Liver (tissue), 9 donors: Measurements from ENCODE around the gene SNX19. TPM values are rescaled to one million over a fixed set of nuclear protein-coding genes. Genes with fewer than 3 reads are reported as not detected.

Experiments
- DNase-seq: peaks from one replicate; pipeline ENCODE4 v3.0.0-alpha.2; 2017; ENCODE audit warnings: low spot score
- H3K27ac ChIP-seq, 2 donors: one replicate each; pipeline ENCODE4 v1.7.0; 2013; ENCODE audit warnings: inconsistent platforms in 2 of 2, low read length in 2 of 2, control low read depth in 1 of 2, low read depth in 1 of 2, mild to moderate bottlenecking in 1 of 2
- H3K27me3 ChIP-seq, 4 donors: one replicate each; pipeline versions ENCODE4 v1.6.1 to v1.7.0; 2013; ENCODE audit warnings: low read length in 3 of 4, inconsistent platforms in 1 of 4, mild to moderate bottlenecking in 1 of 4, moderate library complexity in 1 of 4; ENCODE audit not compliant: control insufficient read depth in 4 of 4, insufficient read depth in 4 of 4
- H3K36me3 ChIP-seq, 4 donors: one replicate each; pipeline versions ENCODE4 v1.6.1 to v1.7.0; 2013; ENCODE audit warnings: low read length in 3 of 4, mild to moderate bottlenecking in 3 of 4, low read depth in 1 of 4, moderate library complexity in 1 of 4; ENCODE audit not compliant: control insufficient read depth in 4 of 4, insufficient read depth in 3 of 4
- H3K4me1 ChIP-seq, 4 donors: one replicate each; pipeline versions ENCODE4 v1.6.1 to v1.7.0; 2013; ENCODE audit warnings: low read length in 3 of 4, mild to moderate bottlenecking in 3 of 4, moderate library complexity in 1 of 4; ENCODE audit not compliant: control insufficient read depth in 4 of 4, insufficient read depth in 4 of 4
- H3K4me3 ChIP-seq, 3 donors: one replicate each; pipeline versions ENCODE4 v1.6.1 to v1.7.0; 2013; ENCODE audit warnings: low read length in 3 of 3, control low read depth in 1 of 3, low read depth in 1 of 3, mild to moderate bottlenecking in 1 of 3
- H3K9ac ChIP-seq, 2 donors: one replicate each; pipeline ENCODE4 v1.7.0; 2013; ENCODE audit warnings: low read length in 2 of 2, mild to moderate bottlenecking in 2 of 2, moderate library complexity in 2 of 2, control low read depth in 1 of 2, low read depth in 1 of 2
- H3K9me3 ChIP-seq, 4 donors: one replicate each; pipeline versions ENCODE4 v1.6.1 to v1.7.0; 2013; ENCODE audit warnings: low read length in 3 of 4; ENCODE audit not compliant: control insufficient read depth in 4 of 4
- ATF3 ChIP-seq: IDR thresholded peaks from 2 replicates; pipeline ENCODE4 v1.6.1; 2016; ENCODE audit warnings: antibody characterized with exemption
- CTCF ChIP-seq: fragments of 150-350 bp; IDR thresholded peaks from 2 replicates; pipeline ENCODE4 v1.5.1; 2017; ENCODE audit warnings: improper control_type of control experiment, low read depth, low read length; ENCODE audit not compliant: missing input control
- EGR1 ChIP-seq, 2 donors: IDR thresholded peaks; 2 replicates each; pipeline ENCODE4 v1.6.1; 2016 to 2018; ENCODE audit warnings: antibody characterized with exemption in 2 of 2, low read depth in 2 of 2
- FOXA1 ChIP-seq: IDR thresholded peaks from 2 replicates; pipeline ENCODE4 v1.6.1; 2016; ENCODE audit warnings: antibody characterized with exemption
- FOXA2 ChIP-seq: IDR thresholded peaks from 2 replicates; pipeline ENCODE4 v1.6.1; 2016; ENCODE audit warnings: antibody characterized with exemption
- GABPA ChIP-seq, 2 donors: IDR thresholded peaks in 1 of 2; conservative IDR thresholded peaks in 1 of 2; 2 replicates each; pipeline ENCODE4 v1.6.1; 2016; ENCODE audit warnings: antibody characterized with exemption in 2 of 2, mild to moderate bottlenecking in 1 of 2, moderate library complexity in 1 of 2
- HNF4A ChIP-seq, 2 donors: conservative IDR thresholded peaks; 2 replicates each; pipeline ENCODE4 v1.6.1; 2016; ENCODE audit warnings: antibody characterized with exemption in 2 of 2, mild to moderate bottlenecking in 2 of 2
- HNF4G ChIP-seq: IDR thresholded peaks from 2 replicates; pipeline ENCODE4 v1.6.1; 2016; ENCODE audit warnings: antibody characterized with exemption
- JUND ChIP-seq, 2 donors: IDR thresholded peaks; 2 replicates each; pipeline ENCODE4 v1.6.1; 2016; ENCODE audit warnings: antibody characterized with exemption in 2 of 2
- MAX ChIP-seq: IDR thresholded peaks from 2 replicates; pipeline ENCODE4 v1.6.1; 2016; ENCODE audit warnings: antibody characterized with exemption
- NR2F2 ChIP-seq: IDR thresholded peaks from 2 replicates; pipeline ENCODE4 v1.6.1; 2016; ENCODE audit warnings: antibody characterized with exemption
- RAD21 ChIP-seq, 2 donors: IDR thresholded peaks; 2 replicates each; pipeline ENCODE4 v1.6.1; 2016; ENCODE audit warnings: antibody characterized with exemption in 2 of 2, mild to moderate bottlenecking in 2 of 2
- REST ChIP-seq: IDR thresholded peaks from 2 replicates; pipeline ENCODE4 v1.6.1; 2016; ENCODE audit warnings: antibody characterized with exemption, mild to moderate bottlenecking
- RXRA ChIP-seq, 2 donors: IDR thresholded peaks; 2 replicates each; pipeline ENCODE4 v1.6.1; 2017 to 2018; ENCODE audit warnings: antibody characterized with exemption in 2 of 2, mild to moderate bottlenecking in 1 of 2
- SP1 ChIP-seq: IDR thresholded peaks from 2 replicates; pipeline ENCODE4 v1.6.1; 2018; ENCODE audit warnings: antibody characterized with exemption, mild to moderate bottlenecking
- TAF1 ChIP-seq: conservative IDR thresholded peaks from 2 replicates; pipeline ENCODE4 v1.6.1; 2016; ENCODE audit warnings: antibody characterized with exemption, mild to moderate bottlenecking
- YY1 ChIP-seq: IDR thresholded peaks from 2 replicates; pipeline ENCODE4 v1.6.1; 2016; ENCODE audit warnings: antibody characterized with exemption, mild to moderate bottlenecking
- ZBTB33 ChIP-seq: IDR thresholded peaks from 2 replicates; pipeline ENCODE4 v1.6.1; 2016; ENCODE audit warnings: antibody characterized with exemption
- WGBS: extraction: QIAGEN DNeasy Blood & Tissue Kit; methylation state at CpG from one replicate; pipeline ENCODE4 v1.1.7; 2013; 5-methylcytosine and 5-hydroxymethylcytosine counted together
- polyA plus RNA-seq, 2 donors: library from polyadenylated mRNA; stranded (reverse) in 1 of 2; unstranded in 1 of 2; fragments of 200-250 nt in 1 of 2; fragments of >200 nt in 1 of 2; fragmentation: Nextera tagmentation in 1 of 2; extraction: Ambion mirVana in 1 of 2; gene quantifications; one replicate each; pipeline versions ENCODE4 v1.2.1 to v1.2.3, GENCODE V29; 2013 to 2015
- total RNA-seq, 2 donors: library from RNA; depleted of rRNA; stranded (reverse); fragments of >200 nt; gene quantifications; one replicate each; pipeline ENCODE4 v1.2.3, GENCODE V29; 2014
- donor health status: healthy.
- donor health status: healthy.
- donor health status: healthy.
- donor health status: healthy.
- donor health status: healthy.

Gene SNX19
- total and polyA plus RNA-seq, 4 donors, result 16.5 to 94.5 (median 32.7) TPM

GRCh38 chr11:130839981-130840666 is 76.2 kb downstream of the SNX19 start:
- TF ChIP-seq JUND (IDR thresholded peaks at IDR 0.05), result no peak
- TF ChIP-seq RXRA (IDR thresholded peaks at IDR 0.05), result no peak
- no peak for TF ChIP-seq TAF1
- no peak for TF ChIP-seq RAD21 (IDR thresholded peaks at IDR 0.05)
- no peak for TF ChIP-seq YY1
- TF ChIP-seq EGR1 (IDR thresholded peaks at IDR 0.05; ENCODE audit: low read depth in 2 of 2), result no peak
- no peak for TF ChIP-seq ZBTB33
- TF ChIP-seq SP1, result no peak
- no peak for TF ChIP-seq MAX
- no peak for TF ChIP-seq GABPA (IDR thresholded peaks at IDR 0.05 in 1 of 2, conservative IDR thresholded peaks at IDR 0.05 in 1 of 2)
- no peak for TF ChIP-seq HNF4A (conservative IDR thresholded peaks at IDR 0.05)
- no peak for TF ChIP-seq REST
- no peak for TF ChIP-seq FOXA2
- TF ChIP-seq ATF3, result no peak
- TF ChIP-seq NR2F2, result no peak
- DNase-seq, result no peak
- H3K36me3 ChIP-seq, result no peaks in the 10 kb centered on the region
- no peak overlapping the region for H3K27ac ChIP-seq
- H3K4me1 ChIP-seq, result no peaks in the 10 kb centered on the region
- no peaks in the 10 kb centered on the region for H3K27me3 ChIP-seq
- 46% methylated on average over 3 of the region's 3 CpGs for WGBS
- no peak overlapping the region for H3K9ac ChIP-seq
- no peaks in the 10 kb centered on the region for H3K9me3 ChIP-seq
- H3K4me3 ChIP-seq, result no peak overlapping the region

GRCh38 chr11:130837194-130837593 is 79.1 kb downstream of the SNX19 start:
- Histone ChIP-seq H3K9me3 (no peaks in the 10 kb centered on the region), H3K4me3 (no peak overlapping the region), H3K9ac (no peak overlapping the region), H3K36me3 (no peaks in the 10 kb centered on the region), H3K27ac (no peak overlapping the region), H3K27me3 (no peaks in the 10 kb centered on the region), H3K4me1 (no peaks in the 10 kb centered on the region)
- no peak for TF ChIP-seq HNF4A (conservative IDR thresholded peaks at IDR 0.05)
- no peak for TF ChIP-seq ZBTB33
- no peak for TF ChIP-seq SP1
- no peak for TF ChIP-seq EGR1 (IDR thresholded peaks at IDR 0.05; ENCODE audit: low read depth in 2 of 2)
- TF ChIP-seq GABPA (IDR thresholded peaks at IDR 0.05 in 1 of 2, conservative IDR thresholded peaks at IDR 0.05 in 1 of 2), result no peak
- TF ChIP-seq YY1, result no peak
- no peak for TF ChIP-seq CTCF
- TF ChIP-seq RAD21 (IDR thresholded peaks at IDR 0.05), result no peak
- no peak for TF ChIP-seq HNF4G
- TF ChIP-seq FOXA1, result no peak
- TF ChIP-seq RXRA (IDR thresholded peaks at IDR 0.05), result no peak
- DNase-seq, result no peak
